IMR-90 (cell line): ENCODE data around the gene RBP4. TPM values are rescaled to one million over a fixed set of nuclear protein-coding genes. Genes with fewer than 3 reads are reported as not detected.

Experiments used
- ATAC-seq: fragments of 200-7000 bp; cut with Tn5 transposase; 2 replicates; pipeline ENCODE4 v1.9.1; 2020; ENCODE audit warnings: low read depth, mild to moderate bottlenecking, moderate library complexity
- BruUV-seq: library from RNA; stranded (reverse); fragments of 400-500 nt; replicated peaks from 2 replicates; lab custom pipeline; 2021; lab: Mats Ljungman, UMichigan
- CTCF ChIA-PET: fragments of 300-600 bp; formaldehyde crosslinking; extraction: SDS; loops from one replicate; lab custom pipeline; 2021; ENCODE audit warnings: antibody characterized with exemption; lab: Yijun Ruan, JAX
- POLR2A ChIA-PET: fragments of 300-600 bp; sonication (Branson Sonifier 250); formaldehyde crosslinking; loops from one replicate; lab custom pipeline; 2022; ENCODE audit warnings: antibody characterized with exemption; ENCODE audit not compliant: unreplicated experiment; lab: Charles Lee
- DNase-seq: peaks from one replicate; pipeline ENCODE4 v3.0.0; 2013
- H2AFZ ChIP-seq: replicated peaks from 2 replicates; pipeline ENCODE3; 2013; ENCODE audit warnings: low read length, mild to moderate bottlenecking; ENCODE audit not compliant: poor library complexity
- H2AK5ac ChIP-seq: 2 replicates; pipeline ENCODE4 v1.6.1; 2013; ENCODE audit warnings: low read depth, low read length, inconsistent platforms
- H2AK9ac ChIP-seq: replicated peaks from 2 replicates; pipeline ENCODE3; 2013; ENCODE audit warnings: mild to moderate bottlenecking, low read depth, low read length, moderate library complexity; ENCODE audit not compliant: poor library complexity
- H2BK120ac ChIP-seq: 2 replicates; pipeline ENCODE4 v1.6.1; 2013; ENCODE audit warnings: low read depth, low read length, inconsistent platforms
- H2BK15ac ChIP-seq: 3 replicates; pipeline ENCODE4 v1.6.1; 2013; ENCODE audit warnings: low read depth, low read length, inconsistent platforms
- H2BK20ac ChIP-seq: 2 replicates; pipeline ENCODE4 v1.6.1; 2013; ENCODE audit warnings: low read depth, mild to moderate bottlenecking, inconsistent platforms, low read length, moderate library complexity
- H2BK5ac ChIP-seq: 2 replicates; pipeline ENCODE4 v1.6.1; 2013; ENCODE audit warnings: mild to moderate bottlenecking, low read depth, low read length, inconsistent platforms; ENCODE audit not compliant: poor library complexity, severe bottlenecking
- H3K14ac ChIP-seq: replicated peaks from 2 replicates; pipeline ENCODE4 v1.6.1; 2013; ENCODE audit warnings: low read depth, low read length, inconsistent platforms
- H3K18ac ChIP-seq: 2 replicates; pipeline ENCODE4 v1.6.1; 2013; ENCODE audit warnings: low read depth, low read length, control low read depth
- H3K23ac ChIP-seq: 2 replicates; pipeline ENCODE4 v1.6.1; 2013; ENCODE audit warnings: low read depth, low read length, inconsistent platforms
- H3K27ac ChIP-seq: 2 replicates; pipeline ENCODE4 v1.5.1; 2013; ENCODE audit warnings: mild to moderate bottlenecking, control low read depth, low read length; ENCODE audit not compliant: insufficient read depth
- H3K27me3 ChIP-seq: 2 replicates; pipeline ENCODE4 v1.6.1; 2013; ENCODE audit warnings: low read length; ENCODE audit not compliant: control insufficient read depth, insufficient read depth
- H3K36me3 ChIP-seq: 2 replicates; pipeline ENCODE4 v1.6.1; 2013; ENCODE audit warnings: low read length, mixed read lengths; ENCODE audit not compliant: control insufficient read depth, insufficient read depth
- H3K4ac ChIP-seq: 2 replicates; pipeline ENCODE4 v1.6.1; 2013; ENCODE audit warnings: low read depth, low read length, inconsistent platforms
- H3K4me1 ChIP-seq: 2 replicates; pipeline ENCODE4 v1.6.1; 2013; ENCODE audit warnings: low read length, mixed read lengths; ENCODE audit not compliant: control insufficient read depth, insufficient read depth
- H3K4me2 ChIP-seq: 2 replicates; pipeline ENCODE4 v1.6.1; 2013; ENCODE audit warnings: low read depth, mild to moderate bottlenecking, control low read depth, low read length, moderate library complexity
- H3K4me3 ChIP-seq: 2 replicates; pipeline ENCODE4 v1.5.1; 2013; ENCODE audit warnings: low read depth, mild to moderate bottlenecking, control low read depth, low read length, moderate library complexity; ENCODE audit not compliant: insufficient read depth
- H3K56ac ChIP-seq: 2 replicates; pipeline ENCODE4 v1.6.1; 2013; ENCODE audit warnings: low read length, inconsistent platforms; ENCODE audit not compliant: insufficient read depth; ENCODE audit errors: extremely low read depth
- H3K79me1 ChIP-seq, 2 experiments: 2 replicates each; pipeline ENCODE4 v1.6.1; 2013; ENCODE audit warnings: low read length in 2 of 2, inconsistent platforms in 1 of 2, low read depth in 1 of 2
- H3K9ac ChIP-seq: 2 replicates; pipeline ENCODE4 v1.6.1; 2013; ENCODE audit warnings: low read depth, low read length, control low read depth
- H3K9me1 ChIP-seq: 2 replicates; pipeline ENCODE4 v1.6.1; 2013; ENCODE audit warnings: low read length, inconsistent platforms; ENCODE audit not compliant: insufficient read depth
- H3K9me3 ChIP-seq: 2 replicates; pipeline ENCODE4 v1.6.1; 2013; ENCODE audit warnings: low read length; ENCODE audit not compliant: control insufficient read depth, insufficient read depth
- H4K20me1 ChIP-seq: 2 replicates; pipeline ENCODE4 v1.6.1; 2013; ENCODE audit warnings: low read length, inconsistent platforms; ENCODE audit not compliant: insufficient read depth
- H4K5ac ChIP-seq: 2 replicates; pipeline ENCODE4 v1.6.1; 2013; ENCODE audit warnings: mild to moderate bottlenecking, low read depth, low read length, control low read depth
- H4K8ac ChIP-seq, 2 experiments: 2 replicates each; pipeline ENCODE4 v1.6.1; 2013; ENCODE audit warnings: low read depth in 2 of 2, low read length in 2 of 2, control low read depth in 1 of 2, inconsistent platforms in 1 of 2
- H4K91ac ChIP-seq: 2 replicates; pipeline ENCODE4 v1.6.1; 2013; ENCODE audit warnings: low read depth, low read length, inconsistent platforms; ENCODE audit not compliant: insufficient read depth
- CHD1 ChIP-seq: IDR thresholded peaks from 2 replicates; pipeline ENCODE4 v1.6.1; 2012; ENCODE audit warnings: low read depth, low read length, improper control_type of control experiment
- MAFK ChIP-seq: IDR thresholded peaks from 2 replicates; pipeline ENCODE4 v1.6.1; 2012; ENCODE audit warnings: low read depth, low read length, improper control_type of control experiment
- MXI1 ChIP-seq: IDR thresholded peaks from 2 replicates; pipeline ENCODE4 v1.6.1; 2012; ENCODE audit warnings: low read depth, mild to moderate bottlenecking, low read length, moderate library complexity, borderline replicate concordance
- NFE2L2 ChIP-seq: fragments of 150-350 bp; IDR thresholded peaks from 2 replicates; pipeline ENCODE4 v1.6.1; 2016; ENCODE audit warnings: low read depth, mild to moderate bottlenecking, low read length
- POLR2A ChIP-seq: IDR thresholded peaks from 2 replicates; pipeline ENCODE4 v1.6.1; 2012; ENCODE audit warnings: mild to moderate bottlenecking, low read depth, low read length
- RAD21 ChIP-seq: IDR thresholded peaks from 2 replicates; pipeline ENCODE4 v1.6.1; 2012; ENCODE audit warnings: low read length, improper control_type of control experiment
- WGBS, 2 experiments: methylation state at CpG; one replicate each; pipeline versions ENCODE4 v1.1.5 to v1.1.7; 2013; ENCODE audit warnings: missing lambda C conversion rate in 2 of 2; ENCODE audit not compliant: insufficient read length in 1 of 2; ENCODE audit errors: extremely low coverage in 2 of 2; 5-methylcytosine and 5-hydroxymethylcytosine counted together
- dilution Hi-C: fragments of 300-500 bp; cut with HindIII; formaldehyde crosslinking; loops from one replicate; pipeline ENCODE4 v1.14.3; 2018; ENCODE audit warnings: low sequenced_read_pairs; ENCODE audit not compliant: unreplicated experiment
- in situ Hi-C: fragments of 300-500 bp; cut with MboI; formaldehyde crosslinking; loops from 3 replicates; pipeline ENCODE4 v1.14.3; 2019; ENCODE audit warnings: low sequenced_read_pairs, inconsistent platforms, mixed read lengths
- intact Hi-C: fragments of 100-400 bp; cut with micrococcal nuclease; formaldehyde crosslinking; loops from 2 replicates; pipeline ENCODE4 v1.10.0; 2022
- polyA plus RNA-seq, 3 experiments: library from polyadenylated mRNA; depleted of rRNA; stranded (reverse); fragments of >200 nt; gene quantifications; 2 replicates each; pipeline ENCODE4 v1.2.3, GENCODE V29; 2012; ENCODE audit warnings: low replicate concordance in 1 of 3
- total RNA-seq: library from RNA; depleted of rRNA; stranded (reverse); fragments of >200 nt; gene quantifications from 2 replicates; pipeline ENCODE4 v1.2.3, GENCODE V29; 2012
- TF ChIP-seq, protein P1 (sequence below): fragments of 150-350 bp; IDR thresholded peaks from 2 replicates; pipeline ENCODE4 v1.6.1; 2017; ENCODE audit warnings: mild to moderate bottlenecking, antibody characterized with exemption, low read length, low read depth
- TF ChIP-seq, protein P2 (sequence below): conservative IDR thresholded peaks from 2 replicates; pipeline ENCODE4 v1.5.1; 2012; ENCODE audit warnings: mild to moderate bottlenecking, low read depth, low read length, improper control_type of control experiment

The RBP4 gene
- total and polyA plus RNA-seq, 2 of the 4 experiments (the other 2 are of a cell fraction), result not detected

DNA sequence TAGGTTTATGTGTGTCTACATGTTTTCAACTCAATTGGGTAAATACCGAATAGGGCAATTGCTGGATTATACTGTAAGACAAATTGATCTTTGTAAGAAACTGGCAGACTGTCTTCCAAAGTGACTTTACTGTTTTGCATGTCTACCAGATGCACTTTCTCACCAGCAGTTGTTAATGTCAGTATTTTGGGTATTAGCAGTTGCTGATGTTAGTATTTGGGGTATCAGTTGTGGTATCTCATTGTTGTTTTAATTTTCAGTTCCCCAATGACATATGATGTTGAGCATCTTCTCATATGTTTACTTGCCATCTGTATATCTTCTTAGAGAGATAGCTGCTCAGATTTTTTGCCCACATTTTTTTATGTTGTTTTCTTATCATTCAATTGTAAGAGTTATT, 21.9 kb upstream of the RBP4 start:
- Histone ChIP-seq H3K27me3 (peaks cover 14% of the 10 kb centered on the region), H2AK5ac (no peak overlapping the region), H2BK5ac (no peak overlapping the region), H3K79me1 (no peaks in the 10 kb centered on the region), H3K18ac (no peak overlapping the region), H2AK9ac (no peak overlapping the region), H3K9me1 (no peaks in the 10 kb centered on the region), H3K9ac (no peak overlapping the region), H2BK20ac (no peak overlapping the region), H3K23ac (no peak overlapping the region), H4K20me1 (no peaks in the 10 kb centered on the region), H2BK120ac (no peak overlapping the region), H3K56ac (no peak overlapping the region), H4K5ac (no peak overlapping the region), H3K4me1 (no peaks in the 10 kb centered on the region), H3K14ac (no peak overlapping the region), H3K4ac (no peak overlapping the region), H3K36me3 (no peaks in the 10 kb centered on the region), H3K9me3 (no peaks in the 10 kb centered on the region), H3K4me2 (no peak overlapping the region), H2BK15ac (no peak overlapping the region), H3K4me3 (no peak overlapping the region), H4K91ac (no peak overlapping the region), H2AFZ (no peak overlapping the region), H4K8ac (no peak overlapping the region), H3K27ac (no peak overlapping the region)
- DNase-seq, result no peak
- ChIA-PET POLR2A (no interaction called here), CTCF (no interaction called here)
- no peak for ATAC-seq
- intact Hi-C loops, result no loop called here
- dilution Hi-C loops, result no loop called here
- in situ Hi-C loops, result no loop called here
- no TSS peak for BruUV-seq
- TF ChIP-seq CHD1 (no peak), MAFK (no peak), NFE2L2 (no peak), MXI1 (no peak), RAD21 (no peak), POLR2A (no peak)
- TF ChIP-seq, protein P1, sequence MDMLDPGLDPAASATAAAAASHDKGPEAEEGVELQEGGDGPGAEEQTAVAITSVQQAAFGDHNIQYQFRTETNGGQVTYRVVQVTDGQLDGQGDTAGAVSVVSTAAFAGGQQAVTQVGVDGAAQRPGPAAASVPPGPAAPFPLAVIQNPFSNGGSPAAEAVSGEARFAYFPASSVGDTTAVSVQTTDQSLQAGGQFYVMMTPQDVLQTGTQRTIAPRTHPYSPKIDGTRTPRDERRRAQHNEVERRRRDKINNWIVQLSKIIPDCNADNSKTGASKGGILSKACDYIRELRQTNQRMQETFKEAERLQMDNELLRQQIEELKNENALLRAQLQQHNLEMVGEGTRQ, result no peak
- TF ChIP-seq, protein P2, sequence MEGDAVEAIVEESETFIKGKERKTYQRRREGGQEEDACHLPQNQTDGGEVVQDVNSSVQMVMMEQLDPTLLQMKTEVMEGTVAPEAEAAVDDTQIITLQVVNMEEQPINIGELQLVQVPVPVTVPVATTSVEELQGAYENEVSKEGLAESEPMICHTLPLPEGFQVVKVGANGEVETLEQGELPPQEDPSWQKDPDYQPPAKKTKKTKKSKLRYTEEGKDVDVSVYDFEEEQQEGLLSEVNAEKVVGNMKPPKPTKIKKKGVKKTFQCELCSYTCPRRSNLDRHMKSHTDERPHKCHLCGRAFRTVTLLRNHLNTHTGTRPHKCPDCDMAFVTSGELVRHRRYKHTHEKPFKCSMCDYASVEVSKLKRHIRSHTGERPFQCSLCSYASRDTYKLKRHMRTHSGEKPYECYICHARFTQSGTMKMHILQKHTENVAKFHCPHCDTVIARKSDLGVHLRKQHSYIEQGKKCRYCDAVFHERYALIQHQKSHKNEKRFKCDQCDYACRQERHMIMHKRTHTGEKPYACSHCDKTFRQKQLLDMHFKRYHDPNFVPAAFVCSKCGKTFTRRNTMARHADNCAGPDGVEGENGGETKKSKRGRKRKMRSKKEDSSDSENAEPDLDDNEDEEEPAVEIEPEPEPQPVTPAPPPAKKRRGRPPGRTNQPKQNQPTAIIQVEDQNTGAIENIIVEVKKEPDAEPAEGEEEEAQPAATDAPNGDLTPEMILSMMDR, result no peak
- 80% methylated on average over 1 of the region's 1 CpG; no CpG with 5 or more reads in 1 of the 2 experiments for WGBS, 2 experiments
